ENCODE results near the gene PITPNM1.
"Not testable (repeated sequence)": the region's sequence is repeated elsewhere in the genome, so short reads cannot be mapped to it uniquely, and the experiment has no call there.

Gene PITPNM1

DNA sequence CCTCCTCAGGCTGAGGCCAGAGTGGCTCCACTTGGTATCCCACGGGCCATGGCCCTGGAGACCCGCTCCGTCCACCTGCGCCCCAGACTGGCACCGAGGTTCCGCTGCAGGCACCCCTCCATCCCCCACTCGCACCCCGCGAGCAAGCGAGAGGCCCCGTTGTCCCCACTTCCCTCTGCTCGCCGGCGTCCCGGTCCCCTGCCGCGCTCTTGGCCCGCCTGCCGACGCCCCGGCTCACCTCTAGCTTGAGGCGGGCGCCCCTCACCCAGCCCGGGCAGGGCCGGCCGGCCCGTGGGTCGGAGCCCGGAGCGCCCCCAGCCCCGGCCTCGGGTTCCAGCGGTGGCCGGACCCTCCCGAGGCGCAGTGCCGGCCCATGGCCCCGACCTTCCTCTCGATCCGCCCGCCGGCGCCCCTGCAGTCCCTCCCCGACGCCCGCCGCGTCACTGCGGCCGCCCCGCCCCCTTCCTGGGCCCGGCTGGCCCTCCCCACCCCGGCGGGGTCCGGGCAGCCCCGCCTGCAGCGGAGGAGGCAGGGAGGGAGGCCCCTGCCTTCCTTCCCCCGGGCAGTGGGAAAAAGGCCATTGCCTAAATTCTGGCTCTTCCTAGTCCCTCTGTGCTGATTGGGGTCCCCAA, at the start of gene PITPNM1:
Gene PITPNM1, minus strand, starts transcription at position 414 of the 632 bp plus-strand sequence. CDS start 1,183 bp downstream, outside the sequence.
- no peak for TF ChIP-seq ZFX (IDR thresholded peaks at IDR 0.05)
- TF ChIP-seq CTCF (conservative IDR thresholded peaks at IDR 0.05), result no peak
- H3K27ac ChIP-seq, result peak within 1 kb of the TSS; percentile 88

DNA sequence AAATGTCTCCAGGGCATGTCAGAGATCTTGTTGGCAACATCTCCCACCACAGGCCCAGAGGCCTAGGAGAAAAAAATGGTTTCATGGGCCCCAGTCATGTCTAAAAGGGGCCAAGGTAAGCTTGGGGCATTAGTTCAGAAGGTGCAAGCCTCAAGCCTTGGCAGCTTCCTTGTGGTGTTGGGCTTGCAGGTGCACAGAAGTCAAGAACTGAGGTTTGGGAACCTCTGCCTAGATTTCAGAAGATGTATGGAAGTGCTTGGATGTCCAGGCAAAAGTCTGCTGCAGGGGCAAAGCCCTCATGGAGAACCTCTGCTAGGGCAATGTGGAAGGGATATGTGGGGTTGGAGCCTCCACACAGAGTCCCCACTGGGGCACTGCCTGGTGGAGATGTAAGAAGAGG, 46.5 kb upstream of the PITPNM1 start:
- not testable (repeated sequence) for H3K27ac ChIP-seq

- no peak overlapping the region for H3K27ac ChIP-seq
- TF ChIP-seq ZFX (IDR thresholded peaks at IDR 0.05) (no peak), CTCF (conservative IDR thresholded peaks at IDR 0.05) (no peak)
Measured at GRCh38 chr11:67551127-67551526, 46.0 kb upstream of the PITPNM1 start.

GRCh38 chr11:67548555-67549110, 43.5 kb upstream of the PITPNM1 start:
- TF ChIP-seq ZFX (IDR thresholded peaks at IDR 0.05), result no peak
- no peak for TF ChIP-seq CTCF (conservative IDR thresholded peaks at IDR 0.05)
- H3K27ac ChIP-seq, result peak overlapping the region; percentile 57

DNA sequence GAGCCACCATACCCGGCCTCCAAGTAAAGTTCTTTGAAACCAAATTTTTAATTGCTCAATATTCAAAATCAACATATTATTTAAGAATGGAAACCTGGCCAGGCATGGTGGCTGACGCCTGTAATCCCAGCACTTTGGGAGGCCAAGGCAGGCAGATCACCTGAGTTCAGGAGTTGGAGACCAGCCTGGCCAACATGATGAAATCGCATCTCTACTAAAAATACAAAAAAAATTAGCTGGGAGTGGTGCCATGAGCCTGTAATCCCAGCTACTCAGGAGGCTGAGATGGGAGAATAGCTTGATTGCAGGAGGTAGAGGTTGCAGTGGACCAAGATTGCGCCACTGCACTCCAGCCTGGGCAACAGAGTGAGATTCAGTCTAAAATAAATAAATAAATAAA, 42.9 kb upstream of the PITPNM1 start:
- peak overlapping the region; percentile 8; the same call in 1 of the 2 replicates for H3K27ac ChIP-seq

GRCh38 chr11:67545280-67545679, 40.1 kb upstream of the PITPNM1 start:
- no peak overlapping the region for H3K27ac ChIP-seq
- TF ChIP-seq CTCF (conservative IDR thresholded peaks at IDR 0.05), result no peak
- TF ChIP-seq ZFX (IDR thresholded peaks at IDR 0.05), result no peak

DNA sequence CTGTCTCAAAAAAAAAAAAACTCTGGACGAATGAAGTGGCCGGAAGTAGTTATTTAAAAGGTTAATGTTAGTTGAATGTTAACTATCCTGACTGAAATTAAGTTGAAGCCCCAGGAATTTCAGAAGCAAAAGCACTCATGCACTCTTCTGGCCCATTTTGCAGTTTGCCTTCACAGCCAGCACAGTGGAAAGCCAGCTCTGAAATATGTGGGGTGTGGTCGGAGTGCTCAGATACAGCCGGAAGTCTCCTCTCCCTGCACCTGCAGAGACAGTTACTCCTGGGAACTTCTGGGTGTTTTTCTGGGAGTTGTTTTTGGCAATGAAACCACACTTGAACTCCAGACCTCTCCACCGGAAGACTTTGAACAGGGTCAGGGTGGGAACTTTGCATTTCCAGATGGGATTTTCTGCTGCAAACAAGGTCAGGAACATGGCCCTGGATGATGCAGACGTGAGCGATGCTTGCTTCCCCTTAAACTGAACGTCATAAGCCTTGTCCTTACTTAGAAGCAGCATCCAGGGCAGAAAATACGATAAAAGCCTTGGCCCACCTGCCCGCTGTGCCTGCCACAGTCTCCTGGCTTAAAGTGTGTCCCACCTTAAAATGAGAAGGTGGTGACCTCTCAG, 39.6 kb upstream of the PITPNM1 start:
- TF ChIP-seq CTCF (conservative IDR thresholded peaks at IDR 0.05) (no peak), ZFX (IDR thresholded peaks at IDR 0.05) (no peak)
- H3K27ac ChIP-seq, result no peak overlapping the region

DNA sequence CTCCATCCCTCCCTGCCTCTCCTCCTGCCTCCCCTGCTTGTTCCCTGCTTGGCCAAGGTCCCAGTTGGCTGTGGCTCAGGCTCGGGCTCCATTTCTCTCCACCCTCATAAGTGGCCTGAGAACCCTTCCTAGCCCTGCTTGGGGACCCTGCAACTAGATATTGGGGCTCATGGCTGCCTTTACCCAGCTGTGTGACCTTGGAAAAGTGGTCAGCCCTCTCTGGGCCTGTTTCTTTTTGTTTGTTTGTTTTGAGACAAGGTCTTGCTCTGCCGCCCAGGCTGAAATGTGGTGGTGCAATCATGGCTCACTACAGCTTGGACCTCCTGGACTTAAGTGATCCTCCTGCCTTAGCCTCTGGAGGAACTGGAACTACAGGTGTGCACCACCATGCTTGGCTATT, 38.4 kb upstream of the PITPNM1 start:
- H3K27ac ChIP-seq, result no peak overlapping the region
- TF ChIP-seq ZFX (IDR thresholded peaks at IDR 0.05) (no peak), CTCF (conservative IDR thresholded peaks at IDR 0.05) (no peak)
